GM19372 (cell line): ENCODE results near the gene PRLH.

Experiments
- ATAC-seq: cut with Tn5 transposase; IDR thresholded peaks from one replicate; pipeline ENCODE4 v1.9.1; 2021; ENCODE audit warnings: mild to moderate bottlenecking, low read depth, moderate library complexity; ENCODE audit not compliant: unreplicated experiment

Gene PRLH

GRCh38 chr2:237563816-237564215 is 2.6 kb upstream of the PRLH start:
- ATAC-seq, result no peak

- no peak for ATAC-seq
These were observed 1.7 kb upstream of the PRLH start for GRCh38 chr2:237564526-237565131.

- ATAC-seq, result no peak
These were observed 400 bp upstream of the PRLH start for GRCh38 chr2:237565974-237566373.

- no peak for ATAC-seq
These were observed 1.1 kb downstream of the PRLH start for GRCh38 chr2:237567276-237568029.

- no peak for ATAC-seq
These were observed 1.8 kb downstream of the PRLH start for GRCh38 chr2:237568121-237568660.

- no peak for ATAC-seq
These were observed 2.7 kb downstream of the PRLH start for GRCh38 chr2:237569041-237569440.

GRCh38 chr2:237569896-237570295 is 3.5 kb downstream of the PRLH start:
- no peak for ATAC-seq

GRCh38 chr2:237570776-237571335 is 4.5 kb downstream of the PRLH start:
- no peak for ATAC-seq

GRCh38 chr2:237571551-237571950 is 5.2 kb downstream of the PRLH start:
- ATAC-seq, result no peak

- ATAC-seq, result peak; percentile 90
These were observed 5.8 kb downstream of the PRLH start for GRCh38 chr2:237572021-237572741.

GRCh38 chr2:237572742-237573101 is 6.3 kb downstream of the PRLH start:
- no peak for ATAC-seq

- ATAC-seq, result no peak
These were observed 7.5 kb downstream of the PRLH start for GRCh38 chr2:237573721-237574415.

GRCh38 chr2:237574467-237574866 is 8.1 kb downstream of the PRLH start:
- ATAC-seq, result no peak

- ATAC-seq, result no peak
These were observed 8.8 kb downstream of the PRLH start for GRCh38 chr2:237574894-237575868.

- no peak for ATAC-seq
These were observed 9.8 kb downstream of the PRLH start for GRCh38 chr2:237575869-237576862.

- no peak for ATAC-seq
These were observed 10.6 kb downstream of the PRLH start for GRCh38 chr2:237576974-237577373.

- ATAC-seq, result no peak
These were observed 11.1 kb downstream of the PRLH start for GRCh38 chr2:237577458-237577857.
